ENCODE measurements around the gene INPP5A. TPM values are rescaled to one million over a fixed set of nuclear protein-coding genes. Genes with fewer than 3 reads are reported as not detected.

Gene INPP5A
- total RNA-seq, 1 donor from 2014 or later, result 32.8 TPM

DNA sequence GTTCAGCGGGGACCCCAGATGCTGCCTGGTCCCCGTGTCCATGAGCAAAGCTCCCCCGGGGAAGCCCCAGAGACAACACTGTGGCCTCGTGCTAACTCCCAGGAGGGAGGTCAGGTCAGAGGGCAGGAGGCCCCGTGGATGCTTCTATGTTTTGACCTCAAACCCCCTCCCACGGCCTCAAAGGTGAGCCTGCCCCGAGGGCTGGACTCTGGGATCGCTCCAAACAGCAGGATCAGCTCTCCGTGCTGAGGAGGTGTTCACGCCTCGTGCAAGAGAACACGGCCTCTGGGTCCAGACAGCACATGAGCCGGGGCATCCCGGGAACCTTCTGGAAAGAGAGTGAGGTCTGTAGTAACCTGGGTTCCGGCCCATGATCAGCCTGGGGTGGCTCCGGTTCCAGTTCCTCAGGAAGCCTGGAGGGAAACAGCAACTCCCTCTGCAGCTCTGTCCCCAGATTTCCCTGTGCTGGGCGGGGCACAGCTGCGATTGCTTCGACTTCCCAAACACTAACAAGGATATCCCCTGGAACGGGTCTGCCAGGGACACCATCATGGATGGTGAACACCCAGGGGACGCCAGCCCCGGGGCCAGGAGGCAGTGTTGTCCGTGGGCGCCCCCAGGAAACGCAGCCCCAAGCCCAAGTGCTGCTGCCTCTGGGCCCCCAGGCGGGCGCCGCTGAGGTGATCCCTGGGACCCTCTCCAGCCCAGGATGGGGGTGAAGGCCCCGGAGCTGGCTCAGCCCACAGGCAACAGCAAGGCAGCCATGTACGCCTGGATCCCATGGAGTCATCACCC, 18.0 kb upstream of the INPP5A start:
- no peak for DNase-seq

DNA sequence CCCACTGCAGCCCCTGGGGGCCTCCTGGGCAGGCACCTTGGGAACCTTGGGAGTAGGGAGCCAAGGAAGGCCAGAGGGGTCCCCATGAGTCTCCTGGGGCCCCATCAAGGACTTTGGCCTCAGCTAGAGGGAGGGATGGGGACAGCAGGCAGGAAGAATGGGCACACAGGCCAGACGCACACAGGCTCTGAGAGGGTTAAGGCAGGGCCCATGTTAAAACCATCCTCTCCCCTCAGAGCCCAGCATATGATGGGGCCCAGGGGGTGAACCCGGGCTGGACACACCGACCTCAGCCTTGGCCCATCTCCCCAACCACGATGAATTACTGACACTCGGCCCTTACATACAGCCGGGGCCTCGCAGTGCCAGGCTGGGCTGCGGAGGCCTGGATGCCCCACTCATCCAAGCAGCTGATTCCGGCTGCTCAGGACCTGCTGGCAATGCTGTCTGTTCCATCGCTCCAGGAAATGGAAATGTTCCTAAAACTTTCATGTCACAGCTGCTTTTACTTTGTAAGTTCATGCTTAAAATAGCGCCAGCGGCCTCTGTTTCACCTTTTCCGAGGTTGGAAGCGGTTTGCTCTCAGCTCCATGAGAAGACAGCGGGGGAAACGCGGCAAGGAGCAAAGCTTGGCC, 17.3 kb upstream of the INPP5A start:
- no peak for DNase-seq

DNA sequence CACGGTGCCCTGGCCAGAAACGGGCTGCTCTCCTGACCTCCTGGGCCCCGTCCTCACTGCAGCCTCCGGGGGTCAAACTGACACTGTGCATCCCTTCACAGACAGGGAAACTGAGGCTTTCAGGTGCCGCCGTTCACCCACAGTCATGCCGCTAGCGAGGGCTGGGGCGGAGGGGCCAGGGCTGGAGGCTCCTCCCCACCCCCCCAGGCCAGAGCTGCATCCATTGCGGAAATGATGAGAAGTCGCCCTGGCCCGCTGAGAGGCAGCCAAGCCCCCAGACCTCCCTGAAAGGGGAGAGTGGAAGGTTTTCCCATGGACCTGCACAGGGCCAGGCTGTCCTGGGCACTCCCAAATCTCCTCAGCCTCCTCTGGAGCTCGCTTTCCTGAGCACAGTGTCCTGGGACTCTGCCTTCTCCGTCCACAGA, 16.5 kb upstream of the INPP5A start:
- DNase-seq, result no peak

DNA sequence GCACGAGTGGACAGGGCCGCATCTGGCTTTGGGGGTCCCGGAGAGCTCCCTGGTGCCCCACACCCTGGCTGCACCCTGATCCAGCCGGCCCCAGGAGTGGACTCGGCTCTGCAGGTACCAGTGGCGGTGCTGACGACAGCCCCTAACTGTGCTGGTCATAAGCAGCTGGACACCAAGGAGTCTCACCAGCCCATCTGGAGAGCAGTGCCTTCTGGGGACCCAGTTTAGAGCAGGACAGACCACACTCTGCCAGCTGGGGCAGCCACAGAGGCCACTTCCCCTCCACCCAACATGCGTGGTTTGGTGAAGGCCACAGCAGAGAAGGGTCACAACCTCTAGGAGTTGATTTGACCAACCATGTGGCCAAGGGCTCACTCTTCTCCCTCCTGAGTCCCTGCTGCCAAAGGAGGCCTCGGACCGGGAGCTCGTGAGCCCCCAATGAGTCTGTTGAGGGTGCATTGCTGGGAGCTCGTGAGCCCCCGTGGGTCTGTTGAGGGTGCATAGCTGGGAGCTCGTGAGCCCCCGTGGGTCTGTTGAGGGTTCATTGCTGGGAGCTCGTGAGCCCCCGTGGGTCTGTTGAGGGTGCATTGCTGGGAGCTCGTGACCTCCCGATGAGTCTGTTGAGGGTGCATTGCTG, 16.0 kb upstream of the INPP5A start:
- no peak for DNase-seq

DNA sequence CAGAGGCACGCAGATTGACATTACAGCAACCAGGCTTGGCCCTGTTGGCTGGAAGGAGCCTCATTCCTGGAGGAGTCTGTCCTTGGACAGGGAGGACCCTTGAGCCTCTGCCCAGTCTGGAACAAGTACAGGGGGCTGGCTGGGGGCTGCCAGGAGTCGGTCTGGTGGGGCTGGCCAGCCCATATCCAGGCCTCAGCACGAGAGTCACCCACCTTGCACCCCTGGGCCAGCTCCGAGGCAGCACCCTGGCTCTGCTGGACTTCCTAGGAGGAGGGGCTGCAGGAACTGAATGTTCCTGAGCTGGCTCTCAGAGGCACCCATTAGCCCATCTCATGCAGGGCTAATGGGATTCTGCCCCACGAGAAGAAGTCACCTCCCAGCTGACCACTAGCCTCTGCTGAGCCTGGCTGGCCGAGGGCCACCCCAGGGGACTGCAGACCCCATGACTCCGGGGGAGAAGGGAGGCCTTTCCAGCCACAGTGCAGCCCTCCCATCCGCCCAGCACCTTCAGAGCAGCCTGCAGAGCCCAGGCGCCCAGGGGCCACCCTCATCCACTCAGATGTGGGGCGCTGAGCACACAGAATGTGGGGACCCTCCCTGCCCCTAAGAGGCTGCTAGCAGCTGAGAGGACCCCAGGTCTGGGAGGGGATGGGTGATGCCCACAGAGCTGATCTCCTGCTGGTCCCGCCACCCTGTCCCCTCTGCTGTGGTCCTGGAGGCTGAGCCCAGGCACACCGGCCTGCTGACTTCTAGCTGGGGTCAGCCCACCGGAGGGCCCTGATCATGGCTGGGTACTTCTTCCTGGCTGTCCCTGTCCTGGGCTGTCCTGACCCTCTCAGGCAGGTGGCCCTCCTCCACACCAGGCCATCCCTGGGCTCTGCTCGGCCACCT, 14.8 kb upstream of the INPP5A start:
- no peak for DNase-seq

DNA sequence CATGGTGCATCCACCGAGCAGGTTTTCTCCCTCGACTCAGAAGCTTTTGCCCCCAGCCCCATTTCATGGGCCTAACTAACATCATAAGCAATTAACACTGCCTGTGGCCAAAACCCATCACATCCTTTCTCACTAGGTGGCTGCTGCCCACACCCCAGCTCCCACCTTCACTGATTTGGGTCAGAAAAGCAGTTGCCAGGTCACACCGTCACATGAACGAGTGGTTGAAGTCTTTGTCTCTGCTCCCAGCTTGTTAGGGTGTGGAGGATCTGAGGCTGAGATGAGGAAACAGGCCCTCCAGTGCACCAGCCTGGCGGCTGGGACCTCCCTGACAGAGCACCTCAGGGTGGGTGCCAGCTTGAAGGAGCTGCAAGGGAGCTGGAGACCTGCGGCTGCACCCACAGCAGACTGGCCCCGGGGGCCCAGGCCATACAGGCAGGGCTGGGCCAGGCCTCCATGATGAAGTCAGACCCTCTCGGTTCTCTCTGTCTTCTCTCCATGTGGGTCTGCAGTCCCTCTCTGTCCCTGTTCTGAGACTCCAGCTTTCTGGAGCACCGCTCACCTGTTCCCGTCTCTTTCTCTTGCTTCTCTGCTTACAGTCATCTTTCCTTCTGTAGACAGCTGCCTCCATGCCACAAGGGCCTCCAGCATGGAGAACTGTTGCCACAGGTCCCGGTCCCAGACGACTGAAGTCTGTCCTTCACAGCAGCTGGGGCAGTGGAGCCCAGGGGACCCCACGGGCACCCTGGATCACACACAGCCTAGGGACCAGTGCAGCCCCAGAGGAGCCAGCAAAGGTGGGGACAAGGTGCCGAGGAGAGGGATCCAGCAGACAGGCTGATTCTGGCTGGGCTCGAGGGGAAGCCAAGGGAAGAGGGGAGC, 13.8 kb upstream of the INPP5A start:
- no peak for DNase-seq

DNA sequence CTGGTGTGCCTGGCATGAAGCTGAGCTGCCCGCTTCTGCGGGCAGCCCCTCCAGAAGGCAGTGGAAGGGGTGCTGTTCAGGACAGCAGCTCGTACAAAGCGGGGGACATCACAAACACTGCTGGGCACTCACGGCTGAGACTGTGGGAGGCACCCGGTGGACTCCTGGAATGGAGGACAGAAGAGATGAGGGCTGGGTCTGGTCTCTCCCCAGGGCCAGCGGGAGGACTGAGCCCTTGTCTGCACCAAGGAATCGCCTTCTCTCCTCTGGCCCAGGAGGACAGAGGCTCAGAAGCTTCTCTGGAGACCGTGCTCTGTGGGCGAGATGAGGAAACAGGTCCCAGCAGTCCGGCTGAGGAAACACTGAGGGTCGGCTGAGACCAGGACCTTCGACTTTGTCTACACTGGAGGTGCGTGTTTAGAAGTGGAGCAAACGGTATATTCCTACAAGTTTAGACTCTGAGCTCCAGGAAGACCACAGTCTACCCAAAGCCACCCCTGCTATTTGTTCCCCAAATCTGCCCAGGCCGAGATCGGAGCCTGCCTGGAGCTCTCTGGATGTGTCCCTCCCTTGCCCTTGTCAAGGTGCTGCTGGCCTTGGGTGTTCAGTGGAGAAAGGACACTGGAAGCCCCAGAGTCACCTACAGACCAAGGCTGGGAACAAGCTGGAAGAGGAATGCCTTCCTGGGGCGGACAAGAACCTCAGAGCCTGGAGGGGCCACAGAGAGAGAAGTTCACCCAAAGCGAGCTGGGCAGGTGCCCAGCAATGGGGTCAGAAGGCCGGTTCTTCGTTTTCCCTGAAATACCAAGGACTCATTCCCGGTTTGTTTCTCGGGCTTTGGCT, 12.9 kb upstream of the INPP5A start:
- DNase-seq, result no peak

DNA sequence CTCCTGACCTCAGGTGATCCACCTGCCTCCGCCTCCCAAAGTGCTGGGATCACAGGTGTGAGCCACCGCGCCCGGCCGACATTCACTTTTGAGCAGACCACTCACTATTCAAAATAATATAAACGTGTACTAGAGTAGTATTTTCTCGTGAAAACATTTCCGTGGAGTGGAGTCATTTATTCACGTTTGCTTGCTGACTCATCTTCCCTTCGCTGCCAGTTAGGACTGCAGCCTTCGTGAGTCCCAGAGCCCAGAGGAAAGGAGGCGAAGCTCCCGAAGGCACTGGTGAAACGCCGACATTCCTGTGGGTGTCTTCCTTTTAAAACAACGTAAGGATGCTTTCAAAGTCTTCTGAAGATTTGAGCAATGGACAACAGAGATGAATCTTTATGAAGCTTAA, 10.9 kb upstream of the INPP5A start:
- peak; percentile 20 for DNase-seq

DNA sequence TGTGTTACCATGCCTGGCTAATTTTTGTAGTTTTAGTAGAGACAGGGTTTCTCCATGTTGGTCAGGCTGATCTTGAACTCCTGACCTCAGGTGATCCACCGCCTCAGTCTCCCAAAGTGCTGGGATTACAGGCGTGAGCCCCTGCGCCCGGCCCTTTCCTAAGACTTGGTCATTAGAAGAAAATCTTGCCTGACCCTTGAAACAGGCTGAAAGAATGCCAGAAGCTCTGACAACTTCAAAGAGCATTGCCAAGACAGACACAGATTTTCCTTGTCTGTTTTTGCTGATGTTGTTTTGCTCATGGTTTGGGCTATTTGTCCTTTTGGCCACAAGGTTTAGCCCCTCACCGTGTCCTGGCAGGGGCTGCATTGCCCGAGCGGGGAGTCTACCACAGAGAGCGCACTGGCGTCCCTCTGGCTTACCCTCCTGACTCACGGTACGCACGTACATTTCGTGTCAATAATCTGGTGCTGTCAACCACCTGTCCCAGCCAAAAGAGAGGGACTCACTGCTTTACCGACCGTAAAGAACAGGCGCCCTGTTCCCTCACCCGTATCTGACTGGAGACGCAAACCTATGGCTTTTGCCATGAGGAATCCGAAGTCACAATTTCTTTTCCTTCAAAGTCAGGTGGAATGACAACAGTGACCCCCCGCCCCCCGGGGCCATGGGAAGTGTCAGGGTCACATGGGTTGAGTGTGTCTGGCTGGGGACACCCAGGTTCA, 10.1 kb upstream of the INPP5A start:
- DNase-seq, result no peak

DNA sequence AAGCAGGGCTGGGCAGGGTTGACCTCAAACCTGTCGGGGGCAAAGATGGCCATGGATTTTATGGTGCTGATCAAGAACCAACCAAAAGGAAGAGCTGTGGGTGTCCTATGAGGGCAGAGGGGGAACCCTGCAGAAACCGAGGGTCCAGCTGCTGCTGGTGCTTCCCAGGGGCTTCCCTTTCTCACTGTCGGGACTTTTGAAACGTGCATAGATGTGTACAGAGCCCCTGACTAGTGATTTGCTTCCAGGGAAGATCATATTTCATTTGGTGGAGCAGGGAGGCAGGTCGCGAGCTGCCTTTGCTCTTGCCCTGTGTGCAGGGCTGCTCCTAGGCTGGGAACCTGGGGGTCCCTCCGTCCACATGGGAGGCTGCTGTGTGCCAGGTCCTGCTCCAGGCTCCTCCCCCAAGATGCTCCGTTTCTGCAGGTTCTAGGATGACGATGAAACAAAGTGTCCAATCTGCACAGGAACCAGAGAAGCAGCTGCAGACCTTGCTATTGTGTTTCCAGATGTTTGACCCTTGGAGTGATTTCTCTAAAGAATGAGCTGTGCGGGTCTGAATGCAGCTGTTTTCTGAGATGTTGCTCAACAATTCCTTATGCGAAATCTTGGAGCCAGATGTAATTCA, 9.4 kb upstream of the INPP5A start:
- no peak for DNase-seq

DNA sequence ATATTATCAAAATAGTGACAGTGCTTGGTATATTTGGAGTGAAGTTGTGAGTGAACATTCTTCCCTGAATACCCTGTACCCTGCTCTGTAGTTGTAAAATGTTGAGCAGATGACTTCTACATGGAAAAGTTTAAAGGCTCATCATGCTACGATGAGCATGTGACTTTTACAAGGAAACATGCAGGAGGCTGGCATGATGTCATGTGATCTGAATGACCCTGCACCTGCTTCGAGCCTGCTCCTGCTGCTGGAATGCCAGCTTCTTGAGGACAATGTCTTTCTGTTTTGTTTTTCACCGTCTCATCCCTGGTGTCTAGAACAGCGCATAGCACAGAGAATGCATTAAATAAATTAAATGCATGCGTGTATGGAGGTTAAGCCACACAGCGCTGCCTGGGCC, 5.4 kb upstream of the INPP5A start:
- no peak for DNase-seq

DNA sequence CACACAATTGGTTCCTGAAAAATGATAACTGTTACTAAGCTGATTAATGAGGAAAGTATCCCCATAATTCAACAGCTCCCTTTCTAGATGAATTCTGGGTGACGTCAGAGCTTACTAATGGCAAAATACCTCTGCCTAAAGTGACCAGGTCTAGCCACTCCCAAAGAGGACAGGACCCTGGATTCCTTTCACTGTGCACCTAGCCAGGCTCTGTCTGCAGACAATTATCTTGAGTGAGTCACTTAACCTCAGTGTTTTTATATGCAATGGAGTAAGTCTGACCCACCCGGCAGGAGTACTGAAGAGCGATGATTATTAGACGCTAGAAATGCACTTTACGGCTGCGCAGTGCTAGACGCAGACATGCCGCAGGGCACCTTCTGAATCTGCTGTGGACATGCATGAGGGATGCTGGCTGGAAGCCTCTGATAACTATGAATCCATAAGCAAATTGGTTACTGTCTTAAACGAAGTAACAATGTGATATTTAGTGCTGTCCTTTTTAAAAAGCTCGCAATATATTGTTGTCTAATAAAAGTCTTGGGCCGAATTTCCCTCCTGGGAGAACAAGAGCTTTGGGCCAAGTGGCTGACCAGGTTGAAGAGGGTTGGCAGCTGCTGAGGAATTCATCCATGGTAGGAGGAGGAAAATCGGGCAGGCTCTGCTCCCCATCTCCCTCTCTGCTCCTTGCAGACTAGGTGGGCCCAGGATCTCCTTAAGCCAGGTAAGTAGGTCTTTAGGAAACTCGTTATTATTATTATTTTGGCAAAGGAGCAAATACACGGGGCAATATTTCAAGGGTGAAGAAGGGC, 4.6 kb upstream of the INPP5A start:
- DNase-seq, result no peak

DNA sequence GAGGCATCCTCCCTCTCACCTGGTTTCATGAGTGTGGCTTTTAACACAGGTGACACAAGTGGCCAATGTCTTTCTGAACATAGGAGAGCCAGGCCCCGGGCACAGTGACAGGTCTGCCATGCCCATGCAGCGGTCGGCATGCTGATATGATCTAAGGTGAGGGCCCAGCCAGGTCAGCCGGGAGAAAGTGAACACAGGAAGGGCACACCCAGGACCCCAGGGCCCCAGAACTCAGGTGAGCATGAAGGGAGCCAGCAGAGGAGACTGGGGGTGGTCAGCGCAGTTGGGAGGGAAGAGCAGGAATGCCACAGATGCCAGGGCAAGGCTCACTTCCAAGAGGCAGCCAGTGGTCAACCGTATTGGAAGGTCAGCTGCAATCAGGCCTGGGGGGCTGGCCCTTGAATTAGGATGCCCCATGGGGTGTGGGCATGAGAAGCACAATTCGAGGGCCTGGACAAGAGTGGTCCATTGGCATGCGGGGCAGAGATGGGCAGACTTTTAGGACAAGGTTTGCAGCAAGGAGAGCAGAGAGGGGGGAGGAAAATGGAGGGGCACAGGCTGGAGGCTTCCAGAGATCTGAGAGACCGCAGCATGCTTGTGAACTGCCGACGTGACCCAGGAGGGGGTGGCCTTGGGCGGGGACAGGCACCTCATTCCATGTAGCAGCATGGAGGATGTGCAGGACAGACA, 3.9 kb upstream of the INPP5A start:
- no peak for DNase-seq

DNA sequence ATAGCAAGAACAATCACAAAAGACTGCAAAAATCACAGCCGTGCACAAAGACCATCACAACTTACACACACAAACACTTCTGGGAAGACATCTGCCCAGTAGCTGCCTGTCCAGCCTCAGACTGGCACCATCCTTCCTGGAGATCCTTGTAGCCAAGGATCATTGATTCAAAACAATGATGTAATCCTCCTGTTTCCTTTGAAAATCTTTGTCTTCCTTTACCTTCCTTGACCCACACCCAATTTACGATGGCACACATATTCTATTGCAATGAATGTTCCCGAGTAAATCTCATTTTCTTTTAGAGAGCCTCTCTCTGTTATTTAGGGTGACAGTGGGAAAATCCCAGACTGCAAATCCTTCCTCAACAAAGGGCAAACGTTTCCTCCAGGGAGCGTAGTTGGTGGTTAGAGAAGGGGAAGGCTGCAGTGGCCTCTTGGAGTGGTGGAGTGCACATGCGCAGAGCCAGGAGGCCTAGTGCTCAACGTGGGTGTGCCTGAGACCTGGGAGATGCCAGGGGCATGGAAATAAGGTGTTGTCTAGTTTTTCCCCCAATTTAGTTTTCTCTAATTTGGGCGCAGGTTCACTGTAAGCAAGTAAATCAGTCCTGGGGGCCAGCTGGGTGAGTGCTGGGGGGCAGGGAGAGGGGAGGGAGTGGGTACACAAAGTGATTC, 3.1 kb upstream of the INPP5A start:
- DNase-seq, result peak; percentile 41

DNA sequence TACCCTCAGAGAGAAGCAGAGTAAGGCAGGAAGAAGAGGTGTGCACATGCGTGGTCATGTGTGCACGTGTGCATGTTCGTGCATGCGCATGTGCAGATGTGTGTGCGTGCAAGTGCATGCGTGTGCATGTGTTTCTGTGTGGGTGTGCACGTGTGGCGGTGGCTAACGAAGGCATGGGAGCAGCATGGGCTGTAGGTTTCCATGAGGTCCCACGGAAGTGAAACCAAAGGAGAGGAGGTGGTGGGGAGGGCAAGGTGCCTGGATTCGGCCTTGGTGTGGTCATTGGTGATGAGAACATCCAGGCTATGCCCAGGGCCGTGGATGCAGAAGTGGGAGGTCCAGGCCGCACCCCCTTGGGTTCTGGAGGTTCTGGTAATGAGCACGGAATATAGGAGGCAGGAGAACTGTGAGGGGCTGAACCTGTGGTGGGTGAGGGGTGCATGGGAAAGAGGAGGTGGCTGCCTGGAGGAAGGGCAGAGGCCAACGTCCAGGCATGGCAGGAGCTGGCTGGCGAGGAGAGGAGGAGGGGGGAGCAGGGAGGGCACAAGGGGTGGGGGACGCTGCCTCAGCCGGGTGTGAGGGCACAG, 2.4 kb upstream of the INPP5A start:
- DNase-seq, result no peak

DNA sequence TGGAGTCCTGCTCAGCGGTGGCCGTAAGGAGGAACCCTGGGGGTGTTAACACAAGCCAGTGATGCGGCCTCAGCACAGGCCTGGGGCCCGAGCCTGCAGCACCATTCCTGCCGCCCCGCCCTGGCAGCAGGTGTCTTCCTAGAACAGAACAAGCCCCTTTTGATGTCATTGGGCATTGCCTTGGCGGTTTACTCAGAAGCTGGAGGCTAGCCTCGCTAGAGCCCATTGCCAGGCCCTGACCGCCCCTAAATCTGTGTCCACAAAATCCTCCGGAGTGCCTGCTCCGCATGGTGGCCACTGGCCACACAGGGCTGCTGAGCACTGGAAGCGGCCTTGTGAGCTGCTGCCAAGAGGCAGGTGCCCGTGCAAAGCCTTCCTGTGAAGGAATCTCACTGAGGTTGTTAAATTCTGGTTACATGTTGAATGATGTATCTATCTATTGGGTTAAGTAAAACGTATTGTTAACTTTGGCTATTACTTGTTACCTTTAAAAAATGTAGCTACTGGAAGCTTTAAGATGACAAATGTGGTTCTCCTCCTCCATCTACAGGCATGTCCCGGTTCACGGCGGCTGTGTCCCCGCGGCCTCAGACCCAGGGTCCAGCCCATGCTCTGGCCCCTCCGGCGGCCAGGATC, 1.2 kb upstream of the INPP5A start:
- DNase-seq, result no peak
